HG03565 (cell line): ENCODE data around the gene KRT72.
"Not testable (repeated sequence)": the region's sequence is repeated elsewhere in the genome, so short reads cannot be mapped to it uniquely, and the experiment has no call there.

ENCODE experiments used
- ATAC-seq: cut with Tn5 transposase; IDR thresholded peaks from one replicate; pipeline ENCODE4 v1.9.1; 2021; ENCODE audit warnings: mild to moderate bottlenecking, moderate library complexity; ENCODE audit not compliant: unreplicated experiment

KRT72 gene

GRCh38 chr12:52608826-52609630 lies 7.8 kb upstream of the KRT72 start:
- no peak for ATAC-seq

DNA sequence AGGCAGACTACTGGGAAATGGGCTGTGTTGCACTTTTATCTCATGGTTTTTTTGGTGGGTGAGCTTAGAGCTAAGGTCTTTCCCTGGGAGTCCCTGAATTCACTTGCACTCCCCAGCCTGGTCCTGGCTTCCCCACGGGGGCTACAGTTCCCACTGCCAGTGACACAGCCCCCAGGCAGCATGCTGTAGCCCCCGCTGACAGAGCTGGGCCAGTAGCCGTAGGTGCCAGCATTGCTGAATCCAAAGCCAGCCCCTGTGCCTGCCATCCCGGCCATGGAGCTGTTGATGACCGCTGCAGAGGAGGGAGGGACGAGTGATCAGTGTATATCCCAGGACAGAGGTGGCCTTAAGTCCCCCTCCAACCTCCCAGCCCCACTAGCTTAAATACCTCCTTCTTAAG lies 6.9 kb upstream of the KRT72 start:
- ATAC-seq = no peak

DNA sequence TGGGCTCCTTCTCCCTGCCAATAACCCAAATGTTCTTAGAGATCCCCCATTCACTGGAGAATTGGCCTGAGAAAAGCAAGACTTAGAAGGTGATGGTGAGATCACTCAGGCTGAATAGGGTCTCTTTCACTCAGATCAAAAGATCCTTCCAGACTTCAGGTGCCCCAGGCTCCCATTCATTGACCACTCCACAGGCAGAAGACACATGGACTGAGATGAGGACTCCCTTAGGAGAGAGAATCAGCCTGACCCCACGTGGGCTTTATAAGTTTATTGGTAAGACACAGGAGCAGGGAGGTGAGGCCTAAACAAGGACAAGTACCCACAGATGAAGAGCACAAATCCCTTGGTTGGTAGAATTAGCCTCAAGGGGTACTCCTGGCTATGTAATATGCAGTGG lies 6.1 kb upstream of the KRT72 start:
- ATAC-seq = no peak

DNA sequence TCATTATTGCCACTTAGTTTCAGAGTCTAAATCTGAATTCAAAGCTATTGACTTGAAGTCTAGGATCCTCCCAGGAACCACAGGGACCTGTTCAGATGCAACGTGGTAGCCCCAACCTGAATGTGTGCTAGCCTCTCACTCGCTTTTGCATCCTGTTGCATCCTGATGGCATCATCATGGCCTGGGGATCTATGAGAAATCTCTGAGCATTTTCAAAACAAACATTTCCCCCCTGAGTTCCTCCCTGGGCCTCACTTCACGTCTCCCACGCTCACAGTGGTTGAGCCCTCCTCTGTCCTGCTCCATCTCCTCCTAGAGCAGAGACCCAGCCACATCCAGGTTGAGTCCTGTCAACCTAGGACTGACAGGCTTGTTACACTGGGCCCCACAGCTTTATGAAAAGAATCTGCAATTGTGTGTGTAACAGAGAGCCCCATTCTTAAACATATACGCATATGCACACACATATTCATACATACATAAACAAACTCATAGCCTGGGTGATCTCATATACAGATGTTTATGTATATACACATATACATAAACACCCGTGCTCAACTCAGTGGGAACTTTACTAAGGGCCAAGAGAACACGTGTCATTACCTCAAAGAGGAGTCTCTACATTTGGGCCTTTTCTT lies 5.4 kb upstream of the KRT72 start:
- no peak for ATAC-seq

GRCh38 chr12:52606096-52606495 lies 4.8 kb upstream of the KRT72 start:
- no peak for ATAC-seq

DNA sequence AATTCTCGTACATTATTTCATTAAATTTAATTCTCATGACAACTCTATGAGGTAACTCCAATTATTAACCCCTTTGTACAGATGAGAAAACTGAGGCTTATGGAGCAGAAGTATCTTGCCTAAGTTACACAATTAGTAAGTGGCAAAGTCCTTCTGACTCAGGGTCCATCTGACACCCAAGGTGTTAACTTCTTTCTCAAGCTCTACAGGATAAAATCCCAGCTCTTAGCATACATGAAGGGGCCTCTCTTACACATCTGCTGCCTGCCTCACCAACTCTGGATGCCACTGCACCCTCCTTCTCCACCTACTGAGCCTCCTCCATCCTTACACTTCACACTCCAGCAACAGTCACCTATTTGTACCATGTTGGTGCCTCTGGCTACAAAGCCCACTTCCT lies 4.3 kb upstream of the KRT72 start:
- no peak for ATAC-seq

GRCh38 chr12:52604859-52605258 lies 3.6 kb upstream of the KRT72 start:
- ATAC-seq = no peak

DNA sequence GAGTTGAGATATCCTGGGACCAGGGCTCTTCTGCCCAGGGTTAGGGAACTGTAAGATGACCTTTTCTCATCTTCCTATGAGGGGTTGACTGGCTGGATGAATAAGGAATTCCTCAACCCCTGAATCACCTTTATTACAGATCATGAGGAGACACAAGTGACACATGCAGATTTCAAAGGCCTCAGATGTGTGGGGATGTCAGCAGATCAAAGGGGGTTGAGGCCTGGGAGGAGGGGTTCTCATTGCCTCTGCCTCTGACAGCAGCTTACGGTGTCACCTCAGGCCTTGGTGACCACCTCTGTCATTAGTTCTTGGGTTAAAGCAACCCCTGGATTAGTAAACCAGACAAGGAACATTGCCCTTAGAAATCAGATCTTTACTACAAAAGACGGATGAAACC lies 2.1 kb upstream of the KRT72 start:
- ATAC-seq = no peak

GRCh38 chr12:52602552-52602951 lies 1.3 kb upstream of the KRT72 start:
- no peak for ATAC-seq

DNA sequence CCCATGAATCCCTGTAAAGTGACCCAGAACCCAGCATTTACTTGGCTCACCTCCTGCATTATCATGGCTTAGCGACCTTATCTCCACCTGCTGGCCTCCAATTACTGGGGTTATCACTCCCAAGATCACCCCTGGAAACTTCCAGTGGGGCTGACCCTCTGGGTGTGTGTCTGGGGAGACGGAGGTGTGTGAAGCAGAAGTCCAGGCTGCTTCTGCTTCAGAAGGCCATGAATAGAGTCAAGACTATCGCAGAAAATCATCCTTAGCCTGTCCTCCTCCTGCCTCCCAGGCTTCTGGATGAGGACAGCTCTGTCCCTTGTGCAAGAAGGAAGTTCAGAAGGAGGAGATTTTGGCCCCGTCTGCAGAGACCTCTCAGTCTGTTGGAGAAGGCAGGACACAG lies 408 bp upstream of the KRT72 start:
- no peak for ATAC-seq

DNA sequence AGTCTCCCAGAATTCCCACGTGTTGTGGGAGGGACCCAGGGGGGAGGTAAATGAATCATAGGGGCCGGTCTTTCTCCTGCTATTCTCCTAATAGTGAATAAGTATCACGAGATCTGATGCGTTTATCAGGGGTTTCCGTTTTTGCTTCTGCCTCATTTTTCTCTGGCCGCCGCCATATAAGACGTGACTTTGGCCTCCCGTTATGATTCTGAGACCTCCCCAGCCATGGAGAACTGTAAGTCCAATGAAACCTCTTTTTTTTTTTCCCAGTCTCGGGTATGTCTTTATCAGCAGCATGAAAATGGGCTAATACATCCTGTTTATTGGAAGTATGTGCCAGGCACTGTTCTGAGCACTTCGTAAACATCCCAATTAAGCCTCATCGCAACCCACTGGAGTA lies 788 bp downstream of the KRT72 start:
- ATAC-seq = no peak

- ATAC-seq = no peak
These were observed 1.2 kb downstream of the KRT72 start for GRCh38 chr12:52600071-52600470.

GRCh38 chr12:52598966-52599365 lies 2.3 kb downstream of the KRT72 start:
- ATAC-seq = no peak

DNA sequence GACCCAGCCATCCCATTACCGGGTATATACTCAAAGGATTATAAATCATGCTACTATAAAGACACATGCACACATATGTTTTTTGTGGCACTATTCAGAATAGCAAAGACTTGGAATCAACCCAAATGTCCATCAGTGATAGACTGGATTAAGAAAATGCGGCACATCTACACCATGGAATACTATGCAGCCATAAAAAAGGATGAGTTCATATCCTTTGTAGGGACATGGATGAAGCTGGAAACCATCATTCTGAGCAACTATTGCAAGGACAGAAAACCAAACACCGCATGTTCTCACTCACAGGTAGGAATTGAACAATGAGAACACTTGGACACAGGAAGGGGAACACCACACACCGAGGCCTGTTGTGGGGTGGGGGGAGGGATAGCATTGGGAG lies 7.0 kb downstream of the KRT72 start:
- ATAC-seq = not testable (repeated sequence)

DNA sequence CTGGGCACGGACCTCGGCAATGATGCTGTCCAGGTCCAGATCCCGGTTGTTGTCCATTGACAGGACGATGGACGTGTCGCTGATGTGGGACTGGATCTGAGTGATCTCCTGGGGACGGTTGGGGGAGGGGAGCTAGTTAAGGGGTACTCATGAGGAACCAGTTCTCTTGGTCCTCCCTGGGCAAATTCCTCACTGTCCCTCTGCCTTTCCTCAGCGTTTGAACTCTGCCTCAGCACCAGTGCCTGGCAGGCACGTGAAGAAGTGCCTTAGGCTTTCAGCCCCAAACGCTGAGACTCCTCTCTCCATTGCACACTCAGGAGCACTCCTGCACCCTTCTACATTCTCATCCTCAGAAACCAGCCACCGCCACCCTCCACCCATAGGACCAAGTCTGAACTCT lies 9.7 kb downstream of the KRT72 start:
- no peak for ATAC-seq

DNA sequence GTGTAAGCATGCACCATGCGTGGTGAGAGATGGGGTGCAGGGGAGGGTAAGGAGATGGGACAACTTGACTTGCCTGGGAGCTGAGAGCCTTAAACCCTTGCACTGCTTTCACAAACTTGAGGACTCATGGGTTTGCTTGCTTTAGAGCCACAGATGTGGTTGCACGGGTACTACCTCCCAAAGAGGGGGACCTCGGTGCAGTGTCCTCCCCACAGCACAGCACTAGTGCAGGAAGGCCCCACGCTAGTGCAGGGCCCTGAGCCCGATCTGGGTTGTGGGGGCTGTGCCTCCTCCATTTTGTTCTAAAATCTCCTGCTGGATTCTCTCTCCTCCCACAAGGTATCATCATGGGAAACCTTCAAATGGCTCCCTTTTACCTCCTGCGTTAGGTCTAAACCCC lies 11.2 kb downstream of the KRT72 start:
- ATAC-seq = no peak

GRCh38 chr12:52587563-52587962 lies 13.7 kb downstream of the KRT72 start:
- no peak for ATAC-seq

DNA sequence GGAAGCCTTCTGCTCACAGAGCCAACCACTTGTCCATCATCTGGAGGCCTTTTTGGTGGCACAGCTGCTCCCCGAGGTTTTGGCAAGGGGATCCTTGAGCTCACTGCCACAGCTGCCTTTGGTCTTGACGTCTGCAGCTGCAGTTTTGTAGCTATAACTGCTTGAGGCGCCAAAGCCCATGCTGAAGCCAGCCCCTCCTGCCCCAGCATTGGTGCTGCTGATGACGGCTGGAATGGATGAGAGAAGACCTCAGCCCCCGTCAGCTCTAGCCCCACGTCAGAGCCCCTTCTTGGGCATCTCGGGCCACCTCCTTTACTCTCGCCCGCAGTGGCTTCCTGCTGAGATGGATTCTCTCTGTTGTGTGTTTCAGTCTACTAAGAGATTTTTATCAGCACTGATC lies 15.3 kb downstream of the KRT72 start:
- ATAC-seq = no peak

- ATAC-seq = no peak
These were observed 16.2 kb downstream of the KRT72 start for GRCh38 chr12:52585066-52585465.

GRCh38 chr12:52584156-52584682 lies 17.0 kb downstream of the KRT72 start:
- no peak for ATAC-seq

GRCh38 chr12:52582971-52583456 lies 18.2 kb downstream of the KRT72 start:
- no peak for ATAC-seq

- no peak for ATAC-seq
These were observed 18.8 kb downstream of the KRT72 start for GRCh38 chr12:52582486-52582885.
